H54 (cell line): ENCODE results near the gene SLC34A3.
A peak's percentile ranks its signal among the peaks of the same experiment; 100 is the strongest.
"Not testable (repeated sequence)": the region's sequence is repeated elsewhere in the genome, so short reads cannot be mapped to it uniquely, and the experiment has no call there.

Experiments used
- DNase-seq: peaks from one replicate; pipeline ENCODE4 v3.0.0; 2011; ENCODE audit warnings: low spot score, mixed read lengths; ENCODE audit not compliant: insufficient read length
- FAIRE-seq: peaks from 3 replicates; lab custom pipeline; 2011; peaks lifted over from hg19 to GRCh38; lab: Jason Lieb, UNC
- POLR2A ChIP-seq: IDR thresholded peaks from 2 replicates; pipeline ENCODE4 v1.6.1; 2011; ENCODE audit warnings: low read depth, mild to moderate bottlenecking, low read length

SLC34A3 gene

DNA sequence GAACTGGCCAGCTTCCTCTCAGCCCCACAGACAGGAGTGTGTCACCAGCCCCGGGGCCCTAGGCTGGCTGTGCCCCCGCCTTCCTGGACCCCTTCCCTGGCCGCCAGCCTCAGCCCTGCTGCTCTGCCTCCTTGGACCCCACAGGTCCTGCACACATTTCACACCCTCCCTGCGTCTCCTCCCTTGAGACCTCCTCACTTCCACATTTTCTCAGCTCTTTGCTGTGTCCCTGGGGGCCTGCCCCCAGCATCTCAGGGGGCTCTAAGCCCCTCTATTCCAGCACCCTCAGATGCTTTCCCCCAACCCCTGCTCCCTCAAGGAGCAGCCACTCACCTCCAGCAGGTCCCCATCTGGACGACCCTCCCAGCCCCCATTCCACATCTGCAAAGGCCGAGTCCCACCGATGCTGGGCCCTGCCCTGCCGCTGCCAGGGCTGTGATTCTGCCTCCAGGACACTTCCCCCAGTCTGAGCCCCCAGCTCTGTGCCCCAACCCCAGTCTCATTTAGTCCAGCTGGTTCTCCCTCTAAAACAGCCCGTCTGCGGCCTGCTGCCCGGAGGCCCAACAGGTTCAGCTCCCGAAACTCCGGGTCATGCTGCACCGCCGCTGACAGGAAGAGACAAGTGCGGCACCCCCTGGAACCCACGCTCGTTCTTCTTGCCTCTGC is 4.2 kb downstream of the SLC34A3 start:
- no peak for FAIRE-seq
- no peak for TF ChIP-seq POLR2A
- no peak for DNase-seq

DNA sequence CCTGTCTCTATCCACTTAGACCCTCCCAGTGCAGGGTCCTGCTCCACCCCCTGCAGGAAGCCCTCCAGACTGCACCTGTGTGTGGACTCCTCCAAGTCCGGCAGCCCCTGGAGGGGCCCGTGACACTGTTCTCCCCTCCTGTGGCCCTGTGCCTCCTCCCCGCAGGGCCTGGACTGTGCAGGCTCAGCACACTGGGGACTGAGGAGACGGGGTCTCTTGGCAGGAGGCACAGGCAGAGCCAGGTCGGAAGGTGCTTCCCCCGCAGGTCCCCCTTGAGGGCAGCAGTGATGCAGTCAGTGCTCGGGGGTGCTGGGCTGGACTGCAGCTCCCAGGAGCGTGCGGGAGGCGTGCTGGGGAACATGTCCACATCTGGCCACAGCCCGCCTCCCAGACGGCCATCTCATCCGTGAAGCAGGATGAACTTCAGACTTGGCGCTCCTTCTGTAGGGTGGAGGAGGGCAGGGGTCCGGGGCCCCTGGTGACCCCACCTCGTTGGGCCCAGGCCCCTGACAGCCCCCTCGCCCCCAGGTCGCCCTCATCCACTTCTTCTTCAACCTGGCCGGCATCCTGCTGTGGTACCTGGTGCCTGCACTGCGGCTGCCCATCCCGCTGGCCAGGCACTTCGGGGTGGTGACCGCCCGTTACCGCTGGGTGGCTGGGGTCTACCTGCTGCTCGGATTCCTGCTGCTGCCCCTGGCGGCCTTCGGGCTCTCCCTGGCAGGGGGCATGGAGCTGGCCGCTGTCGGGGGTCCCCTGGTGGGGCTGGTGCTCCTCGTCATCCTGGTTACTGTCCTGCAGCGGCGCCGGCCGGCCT is 4.9 kb downstream of the SLC34A3 start:
- no peak for FAIRE-seq
- no peak for TF ChIP-seq POLR2A
- DNase-seq: no peak

DNA sequence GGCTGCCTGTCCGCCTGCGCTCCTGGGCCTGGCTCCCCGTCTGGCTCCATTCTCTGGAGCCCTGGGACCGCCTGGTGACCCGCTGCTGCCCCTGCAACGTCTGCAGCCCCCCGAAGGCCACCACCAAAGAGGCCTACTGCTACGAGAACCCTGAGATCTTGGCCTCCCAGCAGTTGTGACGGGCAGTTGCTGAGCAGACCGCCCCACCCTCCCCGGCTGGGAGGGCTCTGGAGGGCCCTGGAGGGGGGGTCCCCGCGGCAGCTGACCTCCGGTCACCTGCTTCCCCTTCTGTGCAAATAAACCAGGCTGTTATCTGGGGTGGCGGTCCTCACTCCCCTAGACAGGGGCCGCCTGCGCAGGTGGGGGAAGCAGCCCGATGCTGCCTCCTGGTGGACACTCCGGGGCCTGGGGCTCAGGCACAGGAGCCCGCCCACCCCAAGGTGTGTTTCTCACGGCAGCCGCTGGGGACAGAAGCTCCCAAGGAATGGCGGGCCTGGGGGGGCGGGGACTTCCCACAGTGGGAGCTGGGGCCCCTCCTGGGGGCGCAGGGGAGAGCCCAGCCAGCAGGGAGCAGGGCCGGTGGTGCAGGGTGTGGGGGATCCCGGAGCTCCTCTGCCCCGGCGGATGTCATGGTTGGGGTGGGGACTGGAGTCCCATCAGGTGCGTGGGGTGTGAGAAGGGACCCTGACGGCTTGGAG is 5.7 kb downstream of the SLC34A3 start:
- FAIRE-seq (no peak), DNase-seq (peak; percentile 98)
- TF ChIP-seq POLR2A: no peak

DNA sequence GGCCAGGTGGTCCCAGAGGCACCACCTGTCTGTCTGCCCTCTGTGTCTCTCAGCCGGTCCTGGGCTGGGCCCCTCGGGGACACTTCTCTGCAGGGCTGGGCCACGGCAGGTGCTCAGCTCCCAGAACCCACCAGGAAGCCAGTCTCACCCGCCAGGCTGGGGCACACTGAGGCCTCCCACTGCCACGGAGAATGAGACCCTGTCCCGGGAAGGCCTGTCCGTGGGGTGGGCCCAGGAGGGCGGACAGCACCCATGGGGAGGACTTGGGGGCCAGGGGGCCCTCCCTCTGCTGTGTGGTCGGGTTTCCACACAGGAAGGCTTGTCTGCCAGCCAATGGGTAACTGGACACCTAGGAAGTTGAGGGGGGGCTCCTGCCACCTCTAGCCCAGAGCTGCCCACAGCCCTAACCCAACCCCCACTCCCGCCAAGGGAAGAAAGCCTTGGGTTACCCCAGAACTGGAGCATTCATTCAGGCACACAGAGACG is 6.3 kb downstream of the SLC34A3 start:
- FAIRE-seq (no peak), DNase-seq (no peak)
- TF ChIP-seq POLR2A: no peak

DNA sequence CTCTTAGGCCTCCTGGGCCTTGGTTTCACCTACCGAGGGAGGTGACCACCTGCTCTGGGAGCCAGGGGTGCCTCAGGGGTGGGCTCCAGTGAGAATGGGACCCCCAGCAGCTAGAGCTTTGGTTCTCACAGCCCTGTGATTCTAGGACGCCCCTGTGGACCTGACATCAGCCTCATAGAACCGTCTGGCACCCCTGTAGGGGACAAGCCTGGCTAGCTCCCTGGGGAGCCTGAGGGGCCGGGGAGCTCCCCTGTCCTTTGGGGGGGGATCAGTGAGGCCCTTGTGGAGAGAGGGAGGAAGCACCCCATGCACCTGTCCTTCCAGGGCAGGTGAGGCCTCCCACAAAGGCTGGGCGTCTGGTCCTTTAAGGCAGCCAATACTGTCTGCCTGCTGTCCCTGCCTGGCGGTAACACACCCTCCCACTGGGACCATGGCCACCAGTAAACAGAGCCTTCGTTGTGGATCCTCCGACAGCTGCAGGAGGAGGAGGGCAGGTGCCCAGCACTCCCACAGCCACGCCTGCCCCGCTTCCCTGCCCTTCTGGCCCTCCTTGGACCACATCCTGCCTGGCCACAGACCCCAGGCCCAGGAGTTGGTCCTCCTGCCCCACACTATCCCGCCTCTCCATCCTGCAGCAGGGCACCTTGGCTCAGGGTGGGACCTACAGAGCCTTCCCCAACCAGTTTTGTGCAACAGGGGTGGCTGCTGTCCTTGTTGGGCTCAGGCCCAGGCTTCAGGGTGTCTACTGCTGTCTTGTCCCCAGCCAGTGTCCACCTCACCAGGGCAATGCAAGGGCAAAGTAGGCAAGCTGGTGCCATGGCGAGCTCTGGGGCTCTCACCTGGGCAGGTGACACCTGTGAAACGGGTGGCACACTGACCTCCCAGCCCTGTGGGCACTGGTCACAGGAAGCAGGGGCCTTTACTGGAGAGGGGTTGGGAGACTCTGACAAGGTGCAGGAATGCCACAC is 7.3 kb downstream of the SLC34A3 start:
- FAIRE-seq: no peak
- DNase-seq: no peak
- TF ChIP-seq POLR2A: no peak

DNA sequence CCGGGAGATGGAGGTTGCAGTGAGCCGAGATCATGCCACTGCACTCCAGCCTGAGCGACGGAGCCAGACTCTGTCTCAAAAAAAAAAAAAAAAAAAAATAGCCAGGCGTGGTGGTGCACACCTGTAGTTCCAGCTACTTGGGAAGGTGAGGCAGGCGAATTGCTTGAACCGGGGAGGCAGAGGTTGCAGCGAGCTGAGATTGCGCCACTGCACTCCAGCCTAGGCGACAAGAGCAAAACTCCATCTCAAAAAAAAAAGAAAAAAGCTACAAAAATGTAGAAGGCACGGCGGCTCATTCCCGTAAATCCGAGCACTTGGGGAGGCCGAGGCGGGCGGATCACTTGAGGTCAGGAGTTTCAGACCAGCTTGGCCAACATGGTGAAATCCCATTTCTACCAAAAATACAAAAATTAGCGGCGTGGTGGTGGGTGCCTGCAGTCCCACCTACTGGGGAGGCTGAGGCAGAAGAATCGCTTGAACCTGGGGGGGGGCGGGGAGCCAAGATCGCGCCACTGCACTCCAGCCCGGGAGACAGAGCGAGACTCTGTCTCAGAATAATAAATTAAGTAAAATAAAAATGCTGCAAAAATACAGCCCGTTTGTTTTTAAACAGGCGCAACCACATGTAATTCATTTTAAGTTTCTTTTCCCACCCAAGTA is 9.0 kb downstream of the SLC34A3 start:
- not testable (repeated sequence) for DNase-seq, FAIRE-seq

DNA sequence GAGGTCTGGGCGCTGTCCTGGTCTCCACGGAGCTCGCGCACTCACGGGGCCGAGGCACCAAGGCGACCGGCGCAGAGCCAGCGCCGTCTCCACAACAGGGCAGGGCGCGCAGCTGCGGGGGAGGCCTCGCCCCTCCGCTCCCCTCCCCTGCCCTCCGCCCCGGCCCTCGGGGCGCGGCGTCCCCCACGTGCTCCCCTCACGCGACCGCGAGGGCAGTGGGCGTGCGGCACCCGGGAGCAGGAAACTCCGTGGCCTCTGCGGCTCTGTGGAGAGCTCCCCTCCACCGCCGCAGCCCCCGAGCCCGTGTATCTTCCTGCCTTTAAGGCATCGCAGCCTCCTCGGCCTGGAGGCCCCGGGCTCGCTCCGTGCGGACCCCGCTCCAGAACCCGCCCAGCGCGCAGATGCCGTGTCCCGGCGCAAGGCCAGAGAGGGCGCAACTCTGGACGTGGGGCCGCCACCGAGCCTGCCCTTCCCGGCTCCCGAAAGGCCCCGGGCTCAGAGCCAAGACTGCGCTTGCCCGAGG is 9.7 kb downstream of the SLC34A3 start:
- TF ChIP-seq POLR2A: peak; percentile 81
- peak; percentile 92 for DNase-seq
- FAIRE-seq: no peak

DNA sequence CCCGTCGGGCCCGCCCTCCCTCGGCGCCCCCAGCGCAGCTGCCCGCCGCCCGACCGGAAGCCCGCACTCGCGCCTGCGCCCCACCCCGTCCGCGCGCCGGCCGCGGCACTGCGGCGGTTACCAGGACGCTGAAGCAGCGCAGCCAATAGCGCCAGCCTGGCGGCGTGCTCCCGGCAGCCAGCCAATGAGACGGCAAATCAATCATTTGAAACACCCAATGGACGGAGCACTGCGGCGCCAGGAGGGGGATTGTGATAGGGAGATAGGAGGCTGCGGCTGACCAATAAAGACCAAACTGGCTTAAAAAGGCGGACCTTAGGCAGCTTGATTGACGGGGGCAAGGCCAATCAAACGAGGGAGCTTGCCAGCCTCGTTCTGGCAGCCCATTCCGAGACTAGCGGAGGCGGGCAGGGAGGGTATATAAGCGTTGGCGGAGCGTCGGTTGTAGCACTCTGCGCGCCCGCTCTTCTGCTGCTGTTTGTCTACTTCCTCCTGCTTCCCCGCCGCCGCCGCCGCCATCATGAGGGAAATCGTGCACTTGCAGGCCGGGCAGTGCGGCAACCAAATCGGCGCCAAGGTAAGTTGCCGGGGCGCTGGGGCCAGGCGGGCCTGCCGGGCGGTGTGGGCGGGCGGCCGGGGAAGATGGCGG is 10.3 kb downstream of the SLC34A3 start, which contains the start of gene TUBB4B:
Gene TUBB4B, plus strand, starts transcription at position 447 of the 649 bp plus-strand sequence. Its CDS starts 74 bp downstream, at position 521.
- peak; percentile 100 for TF ChIP-seq POLR2A
- DNase-seq (peak; percentile 100), FAIRE-seq (peak; percentile 92)

DNA sequence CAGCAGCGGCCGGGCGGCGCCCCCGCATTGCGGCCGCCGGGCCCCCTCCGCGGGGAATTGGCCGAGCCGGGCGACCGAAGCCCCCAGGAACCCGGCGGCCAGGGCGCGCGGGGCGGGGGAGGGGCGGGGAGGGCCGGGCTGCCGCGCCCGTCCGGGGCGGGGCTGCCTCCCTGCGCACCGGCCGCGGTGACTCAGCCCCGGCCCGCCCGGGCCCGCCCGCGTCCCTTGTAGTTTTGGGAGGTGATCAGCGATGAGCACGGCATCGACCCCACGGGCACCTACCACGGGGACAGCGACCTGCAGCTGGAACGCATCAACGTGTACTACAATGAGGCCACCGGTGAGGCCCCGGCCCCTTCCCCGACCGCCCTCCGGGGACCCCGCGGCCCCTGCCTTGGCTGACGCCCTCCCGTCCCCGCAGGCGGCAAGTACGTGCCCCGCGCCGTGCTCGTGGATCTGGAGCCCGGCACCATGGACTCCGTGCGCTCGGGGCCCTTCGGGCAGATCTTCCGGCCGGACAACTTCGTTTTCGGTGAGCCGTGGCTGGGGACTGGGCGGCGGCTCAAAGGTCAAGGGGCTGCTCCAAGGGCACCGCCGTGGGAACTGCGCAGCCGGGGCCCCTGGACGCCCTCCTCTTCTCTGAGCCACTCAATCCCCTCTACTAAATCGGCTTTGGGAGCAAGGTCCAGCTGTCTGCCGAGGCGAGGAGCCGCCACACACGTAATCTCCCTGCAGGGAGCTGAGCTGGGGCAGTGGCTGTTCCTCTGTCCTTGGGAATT is 11.0 kb downstream of the SLC34A3 start:
- FAIRE-seq (no peak), DNase-seq (no peak)
- peak; percentile 13; the same call in 1 of the 2 replicates for TF ChIP-seq POLR2A

DNA sequence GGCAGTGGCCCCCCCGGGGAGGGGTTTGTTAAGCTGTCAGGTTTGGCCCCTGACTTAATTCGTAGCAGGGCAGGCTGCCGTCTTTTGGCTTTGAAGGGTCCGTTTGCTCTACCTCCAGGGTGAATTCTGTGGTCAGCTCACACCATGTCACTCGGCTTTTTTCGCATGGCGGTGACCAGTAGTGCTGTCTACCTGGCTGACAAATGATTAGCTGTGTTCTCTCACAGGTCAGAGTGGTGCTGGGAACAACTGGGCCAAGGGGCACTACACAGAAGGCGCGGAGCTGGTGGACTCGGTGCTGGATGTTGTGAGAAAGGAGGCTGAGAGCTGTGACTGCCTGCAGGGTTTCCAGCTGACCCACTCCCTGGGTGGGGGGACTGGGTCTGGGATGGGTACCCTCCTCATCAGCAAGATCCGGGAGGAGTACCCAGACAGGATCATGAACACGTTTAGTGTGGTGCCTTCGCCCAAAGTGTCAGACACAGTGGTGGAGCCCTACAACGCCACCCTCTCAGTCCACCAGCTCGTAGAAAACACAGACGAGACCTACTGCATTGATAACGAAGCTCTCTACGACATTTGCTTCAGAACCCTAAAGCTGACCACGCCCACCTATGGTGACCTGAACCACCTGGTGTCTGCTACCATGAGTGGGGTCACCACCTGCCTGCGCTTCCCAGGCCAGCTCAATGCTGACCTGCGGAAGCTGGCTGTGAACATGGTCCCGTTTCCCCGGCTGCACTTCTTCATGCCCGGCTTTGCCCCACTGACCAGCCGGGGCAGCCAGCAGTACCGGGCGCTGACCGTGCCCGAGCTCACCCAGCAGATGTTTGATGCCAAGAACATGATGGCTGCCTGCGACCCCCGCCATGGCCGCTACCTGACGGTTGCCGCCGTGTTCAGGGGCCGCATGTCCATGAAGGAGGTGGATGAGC is 11.8 kb downstream of the SLC34A3 start:
- no peak for FAIRE-seq
- TF ChIP-seq POLR2A: no peak

More for the DNA sequence above, 11.8 kb downstream of the SLC34A3 start:
- no peak for DNase-seq
